Dendritic cell treated with granulocyte-macrophage colony-stimulating factor and Interleukin-4, amounts not matched to agents 40 ng/mL and 50 ng/mL, for 4 days (primary cell): ENCODE results near the gene RGPD3.
"Not testable (repeated sequence)": the region's sequence is repeated elsewhere in the genome, so short reads cannot be mapped to it uniquely, and the experiment has no call there.

Experiments
- H3K27ac Mint-ChIP-seq: one replicate; pipeline ENCODE4 v1.8.0; 2022; ENCODE audit warnings: mild to moderate bottlenecking, mixed read lengths
- H3K27me3 Mint-ChIP-seq: one replicate; pipeline ENCODE4 v1.8.0; 2022; ENCODE audit warnings: mild to moderate bottlenecking, mixed read lengths
- H3K36me3 Mint-ChIP-seq: one replicate; pipeline ENCODE4 v1.8.0; 2022; ENCODE audit warnings: low read depth, mixed read lengths
- H3K4me1 Mint-ChIP-seq: one replicate; pipeline ENCODE4 v1.8.0; 2022; ENCODE audit warnings: low read depth, mixed read lengths
- H3K4me3 Mint-ChIP-seq: one replicate; pipeline ENCODE4 v1.8.0; 2022; ENCODE audit warnings: mild to moderate bottlenecking, moderate library complexity, mixed read lengths
- H3K9me3 Mint-ChIP-seq: one replicate; pipeline ENCODE4 v1.8.0; 2022; ENCODE audit warnings: mixed read lengths
- intact Hi-C: fragments of 100-400 bp; cut with micrococcal nuclease; formaldehyde crosslinking; loops from one replicate; pipeline ENCODE4 v1.15.0; 2022

The RGPD3 gene

GRCh38 chr2:106500350-106500749 lies 32.1 kb upstream of the RGPD3 start:
- H3K27ac Mint-ChIP-seq, H3K4me1 Mint-ChIP-seq, H3K27me3 Mint-ChIP-seq, intact Hi-C loops, H3K36me3 Mint-ChIP-seq, H3K4me3 Mint-ChIP-seq, H3K9me3 Mint-ChIP-seq: not testable (repeated sequence)

DNA sequence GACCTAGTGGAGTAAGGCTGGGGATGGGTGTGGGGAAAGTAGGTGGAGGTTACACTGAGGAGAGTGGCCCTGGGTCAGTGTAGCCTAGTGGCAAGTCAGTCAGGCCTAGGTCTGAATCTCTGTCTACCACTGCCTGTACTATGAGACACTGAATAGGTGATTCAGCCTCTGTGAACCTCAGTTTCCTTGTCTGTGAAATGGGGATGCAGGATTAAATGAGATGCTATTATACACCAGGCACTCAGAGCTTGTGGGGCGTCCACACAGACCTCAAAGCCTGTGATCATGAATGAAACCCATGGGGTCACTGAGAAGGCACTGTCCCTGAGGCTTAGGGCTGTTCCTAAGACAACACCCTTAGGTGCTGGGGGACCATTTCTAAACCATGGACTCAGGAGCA lies 30.3 kb upstream of the RGPD3 start:
- H3K27me3 Mint-ChIP-seq, intact Hi-C loops, H3K36me3 Mint-ChIP-seq, H3K27ac Mint-ChIP-seq, H3K9me3 Mint-ChIP-seq, H3K4me1 Mint-ChIP-seq, H3K4me3 Mint-ChIP-seq: not testable (repeated sequence)

DNA sequence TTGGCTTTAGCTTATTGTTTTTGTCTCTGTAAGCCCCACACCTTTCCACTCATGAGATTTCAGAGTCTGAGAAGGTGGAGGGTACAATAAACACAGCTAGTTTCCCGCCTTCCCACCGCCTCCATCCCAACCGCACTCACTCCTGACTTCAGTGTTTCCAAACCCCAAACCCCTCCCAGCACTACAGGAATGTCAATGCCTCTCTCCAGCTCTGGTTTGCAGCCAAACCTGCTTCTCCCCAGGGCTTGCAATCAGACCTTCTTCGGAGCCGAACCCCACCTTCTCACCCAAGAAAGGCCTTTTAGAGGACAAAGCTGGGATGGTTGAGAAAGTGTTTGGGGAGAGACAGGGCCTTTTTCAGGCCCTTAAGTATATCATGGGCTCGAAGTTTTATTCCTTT lies 24.7 kb upstream of the RGPD3 start:
- H3K9me3 Mint-ChIP-seq, H3K36me3 Mint-ChIP-seq, intact Hi-C loops, H3K27ac Mint-ChIP-seq, H3K4me3 Mint-ChIP-seq, H3K27me3 Mint-ChIP-seq, H3K4me1 Mint-ChIP-seq: not testable (repeated sequence)

- H3K4me1 Mint-ChIP-seq, H3K4me3 Mint-ChIP-seq, H3K36me3 Mint-ChIP-seq, intact Hi-C loops, H3K9me3 Mint-ChIP-seq, H3K27ac Mint-ChIP-seq: not testable (repeated sequence)
- H3K27me3 Mint-ChIP-seq = peaks cover 14% of the 10 kb centered on the region
These were observed 24.2 kb upstream of the RGPD3 start for GRCh38 chr2:106492399-106492798.

GRCh38 chr2:106489701-106490100 lies 21.5 kb upstream of the RGPD3 start:
- peaks cover 29% of the 10 kb centered on the region for H3K27me3 Mint-ChIP-seq
- H3K4me3 Mint-ChIP-seq, H3K27ac Mint-ChIP-seq, H3K9me3 Mint-ChIP-seq, H3K36me3 Mint-ChIP-seq, intact Hi-C loops: not testable (repeated sequence)
- peaks cover 11% of the 10 kb centered on the region for H3K4me1 Mint-ChIP-seq

DNA sequence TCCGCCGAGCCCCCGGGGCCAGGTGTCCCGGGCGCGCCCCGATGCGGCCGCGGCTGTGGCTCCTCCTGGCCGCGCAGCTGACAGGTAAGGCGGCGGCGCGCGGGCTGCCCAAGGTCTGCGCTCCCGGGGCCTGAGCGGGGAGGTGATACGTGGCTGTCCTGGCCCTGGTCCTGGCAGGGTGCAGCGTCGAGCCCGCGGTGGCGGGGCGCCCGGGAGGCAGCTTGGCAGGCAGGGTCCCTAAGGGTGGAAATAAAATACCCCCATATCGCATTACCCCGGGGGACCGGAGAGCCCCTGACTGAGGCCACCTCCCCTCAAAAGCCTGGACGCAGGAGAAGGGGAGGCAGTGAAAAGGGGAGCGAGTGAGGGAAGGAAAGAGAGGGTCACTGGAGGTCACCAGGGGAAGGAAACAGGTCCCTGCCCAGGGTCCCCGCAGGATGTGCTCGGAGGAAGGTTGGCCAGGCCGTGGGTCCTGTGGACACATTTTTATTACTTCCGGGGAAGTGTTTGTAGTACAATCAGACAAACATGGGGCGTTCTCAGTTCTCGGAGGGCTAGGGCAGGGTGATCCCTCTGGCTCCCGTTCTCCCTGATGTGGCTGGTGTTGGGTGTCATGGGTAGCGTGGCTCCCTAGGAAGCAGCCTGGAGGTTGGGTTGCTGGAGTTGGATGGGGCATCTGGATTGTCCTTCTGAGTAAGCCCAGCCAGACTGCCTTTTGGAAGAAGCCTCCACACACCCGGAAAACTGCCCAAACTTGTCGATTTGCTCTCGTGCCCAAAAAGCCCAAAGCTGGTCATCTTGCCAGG lies 19.4 kb upstream of the RGPD3 start:
- H3K27ac Mint-ChIP-seq, H3K9me3 Mint-ChIP-seq, H3K36me3 Mint-ChIP-seq, H3K4me3 Mint-ChIP-seq, intact Hi-C loops: not testable (repeated sequence)
- peaks cover 11% of the 10 kb centered on the region for H3K4me1 Mint-ChIP-seq
- H3K27me3 Mint-ChIP-seq = peaks cover 29% of the 10 kb centered on the region

DNA sequence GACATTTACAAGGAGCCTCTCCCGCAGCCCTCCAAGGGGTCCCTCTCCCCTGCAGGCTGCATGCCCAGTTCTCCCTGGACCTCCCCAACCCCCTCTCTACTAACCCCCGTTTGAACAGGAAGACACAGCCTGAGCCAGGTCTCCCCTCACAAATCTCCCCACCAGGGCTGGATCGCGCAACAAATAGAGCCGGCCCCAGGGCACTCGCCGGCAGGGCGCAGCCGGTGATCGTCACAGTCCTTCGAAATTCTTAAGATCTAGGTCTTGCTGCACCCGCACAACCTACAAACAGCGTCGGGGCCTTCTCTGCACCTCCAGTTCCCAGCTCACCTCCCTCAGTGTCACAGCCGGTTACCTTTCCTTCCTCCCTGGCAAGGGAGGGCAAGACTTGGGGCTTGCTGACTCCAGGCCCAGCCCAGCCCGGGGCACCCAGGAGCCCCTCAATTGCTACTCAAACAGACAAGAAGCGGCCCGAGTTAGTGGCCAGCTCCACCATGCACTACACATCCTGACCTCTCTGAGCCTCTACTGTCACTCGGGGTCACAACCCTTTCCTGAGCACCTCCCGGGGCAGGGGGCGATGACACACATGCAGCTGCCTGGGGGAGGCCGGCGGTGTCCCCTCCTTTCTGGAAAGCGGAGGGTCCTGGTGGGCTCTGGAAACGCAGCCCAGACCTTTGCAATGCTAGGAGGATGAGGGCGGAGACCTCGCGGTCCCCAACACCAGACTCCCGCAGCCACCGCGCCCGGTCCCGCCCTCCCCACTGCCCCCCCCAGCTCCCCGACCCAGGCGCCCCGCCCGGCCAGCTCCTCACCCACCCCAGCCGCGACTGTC lies 18.6 kb upstream of the RGPD3 start, which contains the start of gene CD8B2:
TSS of gene CD8B2 (plus strand) at position 814 of the 835 bp plus-strand sequence. CDS start 63 bp downstream, outside the sequence.
- H3K36me3 Mint-ChIP-seq, H3K9me3 Mint-ChIP-seq, H3K4me3 Mint-ChIP-seq, H3K27ac Mint-ChIP-seq, intact Hi-C loops: not testable (repeated sequence)
- H3K27me3 Mint-ChIP-seq = peaks cover 29% of the 10 kb centered on the region
- peaks cover 11% of the 10 kb centered on the region for H3K4me1 Mint-ChIP-seq

GRCh38 chr2:106479563-106479962 lies 11.3 kb upstream of the RGPD3 start:
- H3K27me3 Mint-ChIP-seq, H3K4me1 Mint-ChIP-seq, H3K27ac Mint-ChIP-seq, H3K36me3 Mint-ChIP-seq, intact Hi-C loops, H3K4me3 Mint-ChIP-seq, H3K9me3 Mint-ChIP-seq: not testable (repeated sequence)

GRCh38 chr2:106477647-106478046 lies 9.4 kb upstream of the RGPD3 start:
- H3K4me3 Mint-ChIP-seq, H3K4me1 Mint-ChIP-seq, H3K9me3 Mint-ChIP-seq, H3K27me3 Mint-ChIP-seq, intact Hi-C loops, H3K27ac Mint-ChIP-seq, H3K36me3 Mint-ChIP-seq: not testable (repeated sequence)

DNA sequence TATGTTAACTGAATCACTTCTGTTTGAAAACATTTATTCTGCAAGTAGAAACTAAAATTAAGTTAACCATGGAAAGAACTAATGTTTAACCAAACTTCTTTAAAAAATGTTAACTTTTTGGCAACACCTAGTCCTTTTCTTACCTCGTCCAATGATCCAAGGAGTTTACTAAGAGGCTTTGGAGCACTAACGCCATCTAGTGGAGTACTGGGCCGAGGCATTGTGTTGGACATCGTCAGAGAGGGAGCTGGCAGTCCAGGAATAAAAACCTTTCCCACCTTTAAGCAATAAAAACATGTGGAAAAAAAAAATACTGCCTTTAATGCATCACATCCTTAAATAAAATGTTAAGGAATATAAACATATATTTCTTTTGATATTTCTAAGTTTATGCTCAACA lies 2.4 kb upstream of the RGPD3 start:
- H3K4me1 Mint-ChIP-seq, intact Hi-C loops, H3K27me3 Mint-ChIP-seq, H3K27ac Mint-ChIP-seq, H3K4me3 Mint-ChIP-seq, H3K36me3 Mint-ChIP-seq, H3K9me3 Mint-ChIP-seq: not testable (repeated sequence)

DNA sequence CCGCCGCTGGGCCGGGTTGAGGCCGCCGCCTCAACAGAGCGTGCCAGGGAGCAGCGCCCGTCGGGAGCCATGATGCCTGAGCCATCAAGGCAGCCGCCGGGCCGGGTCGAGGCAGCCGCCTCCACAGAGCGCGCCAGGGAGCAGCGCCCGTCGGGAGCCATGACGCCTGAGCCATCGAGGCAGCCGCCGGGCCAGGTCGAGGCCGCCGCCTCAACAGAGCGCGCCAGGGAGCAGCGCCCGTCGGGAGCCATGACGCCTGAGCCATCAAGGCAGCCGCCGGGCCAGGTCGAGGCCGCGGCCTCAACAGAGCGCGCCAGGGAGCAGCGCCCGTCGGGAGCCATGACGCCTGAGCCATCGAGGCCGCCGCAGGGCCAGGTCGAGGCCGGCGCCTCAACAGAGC lies 697 bp downstream of the RGPD3 start:
- H3K4me1 Mint-ChIP-seq, H3K36me3 Mint-ChIP-seq, H3K4me3 Mint-ChIP-seq, H3K9me3 Mint-ChIP-seq, intact Hi-C loops, H3K27ac Mint-ChIP-seq, H3K27me3 Mint-ChIP-seq: not testable (repeated sequence)

GRCh38 chr2:106461882-106462281 lies 6.3 kb downstream of the RGPD3 start:
- not testable (repeated sequence) for H3K27ac Mint-ChIP-seq, H3K27me3 Mint-ChIP-seq, H3K4me3 Mint-ChIP-seq, H3K36me3 Mint-ChIP-seq, H3K4me1 Mint-ChIP-seq, H3K9me3 Mint-ChIP-seq
- intact Hi-C loops = loop anchor here (5.0 kb wide), 1 partner anchor 80 kb away; no protein-coding TSS in a partner anchor

DNA sequence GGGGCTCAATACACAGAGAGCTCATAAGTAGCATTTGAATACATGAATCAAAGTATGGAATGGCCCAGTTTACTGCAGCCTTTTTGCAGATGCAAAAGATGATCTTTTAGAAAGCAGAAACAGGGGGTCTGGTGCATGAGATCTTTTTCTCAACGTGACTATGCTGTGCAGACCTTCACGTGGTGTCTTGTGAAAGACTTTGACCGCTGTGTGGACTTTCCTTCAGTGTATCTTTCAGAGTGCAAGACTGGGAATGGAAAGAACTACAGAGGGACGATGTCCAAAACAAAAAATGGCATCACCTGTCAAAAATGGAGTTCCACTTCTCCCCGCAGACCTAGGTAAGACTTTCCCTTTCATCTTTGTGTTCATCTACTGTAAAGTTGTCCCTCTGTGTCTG lies 77.5 kb downstream of the RGPD3 start:
- H3K27ac Mint-ChIP-seq, intact Hi-C loops, H3K4me1 Mint-ChIP-seq: not testable (repeated sequence)

DNA sequence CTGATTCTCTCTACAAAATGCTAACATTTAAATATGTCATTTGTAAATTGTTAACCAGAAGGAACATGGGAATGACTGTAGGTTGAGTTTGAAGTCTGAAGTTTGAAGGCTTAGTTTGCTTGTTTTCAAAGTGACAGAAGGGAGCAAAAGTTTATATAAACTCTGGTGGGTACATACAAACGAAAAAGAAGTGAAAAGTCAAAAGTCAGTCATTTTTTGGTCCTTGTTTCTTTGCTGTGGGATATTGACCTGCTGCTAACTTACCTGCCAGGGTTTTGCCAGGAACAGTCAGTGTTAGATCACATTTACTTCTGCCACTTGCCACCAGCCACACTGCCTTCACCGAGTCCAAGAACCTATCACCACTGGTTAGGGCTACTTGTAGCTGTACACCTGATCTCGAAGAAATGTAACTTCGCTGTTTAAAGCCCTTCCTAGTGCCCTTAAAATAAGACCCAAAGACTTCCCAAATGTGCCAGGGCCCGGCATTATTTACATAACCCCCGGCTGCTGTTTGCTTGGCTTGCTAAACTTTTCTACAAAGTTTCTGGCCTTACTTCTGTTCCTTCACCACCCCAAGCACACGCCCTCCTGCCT lies 79.3 kb downstream of the RGPD3 start:
- intact Hi-C loops, H3K4me3 Mint-ChIP-seq, H3K9me3 Mint-ChIP-seq, H3K27me3 Mint-ChIP-seq, H3K27ac Mint-ChIP-seq, H3K4me1 Mint-ChIP-seq, H3K36me3 Mint-ChIP-seq: not testable (repeated sequence)

More for the DNA sequence above, 77.5 kb downstream of the RGPD3 start:
- H3K9me3 Mint-ChIP-seq, H3K4me3 Mint-ChIP-seq, H3K27me3 Mint-ChIP-seq, H3K36me3 Mint-ChIP-seq: not testable (repeated sequence)
